CD4-positive, alpha-beta T cell treated with Interferon alpha-2 for 1 hour (primary cell): ENCODE data around the gene CCDC77.

ENCODE experiments used
- DNase-seq, 2 donors: peaks; one replicate each; pipeline ENCODE4 v3.0.0-alpha.2; 2020 to 2022

The CCDC77 gene

GRCh38 chr12:484096-484495 is 82.7 kb downstream of the CCDC77 start:
- no peak for DNase-seq

DNA sequence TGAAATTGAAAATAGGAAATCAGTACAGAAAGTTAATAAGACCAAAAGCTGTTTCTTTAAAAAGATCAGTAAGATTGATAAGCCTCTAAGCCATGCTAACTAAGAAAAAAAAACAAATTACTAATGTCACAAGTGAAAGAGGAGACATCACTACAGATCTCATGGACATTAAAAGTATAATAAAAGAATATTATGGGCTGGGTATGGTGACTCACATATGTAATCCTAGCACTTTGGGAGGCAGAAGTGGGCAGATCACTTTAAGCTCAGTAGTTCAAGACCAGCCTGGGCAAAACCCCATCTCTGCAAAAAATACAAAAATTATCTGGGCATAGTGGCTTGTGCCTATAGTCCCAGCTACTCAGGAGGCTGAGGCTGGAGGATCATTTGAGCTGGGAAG is 88.8 kb downstream of the CCDC77 start:
- DNase-seq = no peak
